GM21576 (cell line): ENCODE results near the gene ZNF282.
A peak's percentile ranks its signal among the peaks of the same experiment; 100 is the strongest.

Experiments
- ATAC-seq: cut with Tn5 transposase; IDR thresholded peaks from one replicate; pipeline ENCODE4 v1.9.1; 2021; ENCODE audit warnings: mild to moderate bottlenecking, moderate library complexity; ENCODE audit not compliant: unreplicated experiment

The ZNF282 gene

GRCh38 chr7:149188637-149189259 is 6.6 kb upstream of the ZNF282 start:
- ATAC-seq, result no peak

GRCh38 chr7:149191851-149192250 is 3.5 kb upstream of the ZNF282 start:
- ATAC-seq, result no peak

GRCh38 chr7:149194799-149195179 is 557 bp upstream of the ZNF282 start:
- no peak for ATAC-seq

- peak; percentile 13 for ATAC-seq
Observed at GRCh38 chr7:149196151-149196704, 882 bp downstream of the ZNF282 start.

- peak; percentile 18 for ATAC-seq
Observed at GRCh38 chr7:149196705-149197171, 1.4 kb downstream of the ZNF282 start.

GRCh38 chr7:149197675-149198074 is 2.3 kb downstream of the ZNF282 start:
- ATAC-seq, result no peak

GRCh38 chr7:149198161-149198816 is 2.9 kb downstream of the ZNF282 start:
- no peak for ATAC-seq

- no peak for ATAC-seq
Observed at GRCh38 chr7:149199234-149199995, 4.1 kb downstream of the ZNF282 start.

- ATAC-seq, result no peak
Observed at GRCh38 chr7:149202831-149203231, 7.5 kb downstream of the ZNF282 start.

GRCh38 chr7:149205690-149206381 is 10.5 kb downstream of the ZNF282 start:
- ATAC-seq, result no peak

GRCh38 chr7:149207324-149208035 is 12.1 kb downstream of the ZNF282 start:
- no peak for ATAC-seq

GRCh38 chr7:149209518-149210269 is 14.3 kb downstream of the ZNF282 start:
- peak; percentile 84 for ATAC-seq

- no peak for ATAC-seq
Observed at GRCh38 chr7:149210551-149210950, 15.2 kb downstream of the ZNF282 start.

GRCh38 chr7:149214020-149214720 is 18.8 kb downstream of the ZNF282 start:
- no peak for ATAC-seq

GRCh38 chr7:149216402-149216801 is 21.1 kb downstream of the ZNF282 start:
- no peak for ATAC-seq

GRCh38 chr7:149217570-149217969 is 22.2 kb downstream of the ZNF282 start:
- ATAC-seq, result no peak

- ATAC-seq, result no peak
Observed at GRCh38 chr7:149218469-149219420, 23.4 kb downstream of the ZNF282 start.

GRCh38 chr7:149220534-149220933 is 25.2 kb downstream of the ZNF282 start:
- ATAC-seq, result no peak
